Measurements from ENCODE around the gene IL12B. TPM values are rescaled to one million over a fixed set of nuclear protein-coding genes. Genes with fewer than 3 reads are reported as not detected.
"Not testable (repeated sequence)": the region's sequence is repeated elsewhere in the genome, so short reads cannot be mapped to it uniquely, and the experiment has no call there.

Gene IL12B
- total RNA-seq, 4 donors from 2014 or later: not detected

- no peaks in the 10 kb centered on the region for H3K4me1 ChIP-seq
- no peak overlapping the region for H3K4me3 ChIP-seq
- H3K27ac ChIP-seq: no peak overlapping the region
Observed at GRCh38 chr5:159353661-159354252, 23.5 kb upstream of the IL12B start.

DNA sequence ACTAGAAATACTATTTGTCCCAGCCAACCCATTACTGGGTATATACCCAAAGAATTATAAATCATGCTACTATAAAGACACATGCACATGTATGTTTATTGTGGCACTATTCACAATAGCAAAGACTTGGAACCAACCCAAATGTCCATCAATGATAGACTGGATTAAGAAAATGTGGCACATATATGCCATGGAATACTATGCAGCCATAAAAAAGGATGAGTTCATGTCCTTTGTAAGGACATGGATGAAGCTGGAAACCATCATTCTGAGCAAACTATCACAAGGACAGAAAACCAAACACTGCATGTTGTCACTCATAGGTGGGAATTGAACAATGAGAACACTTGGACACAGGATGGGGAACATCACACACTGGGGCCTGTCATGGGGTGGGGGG is 20.4 kb upstream of the IL12B start:
- H3K27me3 ChIP-seq, H3K4me1 ChIP-seq, H3K9me3 ChIP-seq, H3K27ac ChIP-seq, H3K36me3 ChIP-seq, H3K4me3 ChIP-seq, DNase-seq: not testable (repeated sequence)

More at GRCh38 chr5:159353661-159354252, 23.5 kb upstream of the IL12B start:
- no peaks in the 10 kb centered on the region for H3K27me3 ChIP-seq
- no peaks in the 10 kb centered on the region for H3K36me3 ChIP-seq
- no peak for DNase-seq
- TF ChIP-seq POLR2A (IDR thresholded peaks at IDR 0.05): no peak
- TF ChIP-seq, protein P1, sequence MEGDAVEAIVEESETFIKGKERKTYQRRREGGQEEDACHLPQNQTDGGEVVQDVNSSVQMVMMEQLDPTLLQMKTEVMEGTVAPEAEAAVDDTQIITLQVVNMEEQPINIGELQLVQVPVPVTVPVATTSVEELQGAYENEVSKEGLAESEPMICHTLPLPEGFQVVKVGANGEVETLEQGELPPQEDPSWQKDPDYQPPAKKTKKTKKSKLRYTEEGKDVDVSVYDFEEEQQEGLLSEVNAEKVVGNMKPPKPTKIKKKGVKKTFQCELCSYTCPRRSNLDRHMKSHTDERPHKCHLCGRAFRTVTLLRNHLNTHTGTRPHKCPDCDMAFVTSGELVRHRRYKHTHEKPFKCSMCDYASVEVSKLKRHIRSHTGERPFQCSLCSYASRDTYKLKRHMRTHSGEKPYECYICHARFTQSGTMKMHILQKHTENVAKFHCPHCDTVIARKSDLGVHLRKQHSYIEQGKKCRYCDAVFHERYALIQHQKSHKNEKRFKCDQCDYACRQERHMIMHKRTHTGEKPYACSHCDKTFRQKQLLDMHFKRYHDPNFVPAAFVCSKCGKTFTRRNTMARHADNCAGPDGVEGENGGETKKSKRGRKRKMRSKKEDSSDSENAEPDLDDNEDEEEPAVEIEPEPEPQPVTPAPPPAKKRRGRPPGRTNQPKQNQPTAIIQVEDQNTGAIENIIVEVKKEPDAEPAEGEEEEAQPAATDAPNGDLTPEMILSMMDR (IDR thresholded peaks at IDR 0.05): no peak
- no peaks in the 10 kb centered on the region for H3K9me3 ChIP-seq

DNA sequence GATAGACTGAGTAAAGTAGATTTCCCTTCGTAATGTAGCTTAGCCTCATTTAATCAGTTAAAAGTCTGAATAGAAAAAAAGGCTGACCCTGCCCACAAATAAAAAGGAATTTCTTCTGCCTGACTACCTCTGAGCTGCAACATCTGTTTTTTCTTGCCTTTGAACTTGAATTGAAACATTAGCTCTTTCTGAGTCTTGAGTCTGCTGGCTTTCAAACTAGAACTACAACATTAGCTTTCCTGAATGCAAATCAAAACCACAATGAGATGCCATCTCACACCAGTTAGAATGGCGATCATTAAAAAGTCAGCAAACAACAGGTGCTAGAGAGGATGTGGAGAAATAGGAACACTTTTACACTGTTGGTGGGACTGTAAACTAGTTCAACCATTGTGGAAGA is 19.9 kb upstream of the IL12B start:
- H3K27ac ChIP-seq, H3K4me3 ChIP-seq, H3K36me3 ChIP-seq, H3K4me1 ChIP-seq, DNase-seq, H3K9me3 ChIP-seq, H3K27me3 ChIP-seq: not testable (repeated sequence)

DNA sequence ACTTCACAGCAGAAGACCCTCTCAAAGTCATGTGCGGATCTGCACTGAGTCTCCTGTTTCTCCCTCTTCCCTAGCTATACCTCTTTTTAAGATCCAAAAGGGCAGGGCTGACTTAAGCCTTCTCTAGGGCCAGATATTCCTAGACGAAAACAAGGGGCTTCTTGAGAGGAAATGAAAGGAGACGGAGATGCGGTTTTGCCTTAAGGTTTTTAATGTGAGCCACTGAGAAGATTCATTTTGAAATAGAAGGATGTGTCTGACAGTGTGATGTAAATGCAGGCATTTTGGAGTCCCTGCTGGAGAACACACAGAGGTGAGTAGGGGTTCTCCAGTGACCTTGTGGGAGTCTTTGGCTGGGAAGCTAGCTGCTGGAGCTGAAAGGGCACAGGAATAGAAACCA is 15.6 kb upstream of the IL12B start:
- no peak for DNase-seq

GRCh38 chr5:159345336-159345735 is 15.0 kb upstream of the IL12B start:
- H3K4me3 ChIP-seq: no peak overlapping the region
- DNase-seq: no peak
- TF ChIP-seq, protein P1 (IDR thresholded peaks at IDR 0.05): no peak
- no peak for TF ChIP-seq POLR2A (IDR thresholded peaks at IDR 0.05)
- H3K27ac ChIP-seq: no peak overlapping the region
- peaks cover 0 to 7% (median 1%) of the 10 kb centered on the region in 4 donors for H3K9me3 ChIP-seq
- H3K27me3 ChIP-seq: no peaks in the 10 kb centered on the region
- no peaks in the 10 kb centered on the region for H3K36me3 ChIP-seq
- H3K4me1 ChIP-seq: no peaks in the 10 kb centered on the region

More for the DNA sequence above, 15.6 kb upstream of the IL12B start:
- TF ChIP-seq, protein P1 (IDR thresholded peaks at IDR 0.05): no peak
- TF ChIP-seq POLR2A (IDR thresholded peaks at IDR 0.05): no peak
- Histone ChIP-seq H3K27ac (no peak overlapping the region), H3K4me3 (no peak overlapping the region), H3K4me1 (no peaks in the 10 kb centered on the region), H3K27me3 (no peaks in the 10 kb centered on the region), H3K9me3 (peaks cover 0 to 7% (median 1%) of the 10 kb centered on the region in 4 donors), H3K36me3 (no peaks in the 10 kb centered on the region)

DNA sequence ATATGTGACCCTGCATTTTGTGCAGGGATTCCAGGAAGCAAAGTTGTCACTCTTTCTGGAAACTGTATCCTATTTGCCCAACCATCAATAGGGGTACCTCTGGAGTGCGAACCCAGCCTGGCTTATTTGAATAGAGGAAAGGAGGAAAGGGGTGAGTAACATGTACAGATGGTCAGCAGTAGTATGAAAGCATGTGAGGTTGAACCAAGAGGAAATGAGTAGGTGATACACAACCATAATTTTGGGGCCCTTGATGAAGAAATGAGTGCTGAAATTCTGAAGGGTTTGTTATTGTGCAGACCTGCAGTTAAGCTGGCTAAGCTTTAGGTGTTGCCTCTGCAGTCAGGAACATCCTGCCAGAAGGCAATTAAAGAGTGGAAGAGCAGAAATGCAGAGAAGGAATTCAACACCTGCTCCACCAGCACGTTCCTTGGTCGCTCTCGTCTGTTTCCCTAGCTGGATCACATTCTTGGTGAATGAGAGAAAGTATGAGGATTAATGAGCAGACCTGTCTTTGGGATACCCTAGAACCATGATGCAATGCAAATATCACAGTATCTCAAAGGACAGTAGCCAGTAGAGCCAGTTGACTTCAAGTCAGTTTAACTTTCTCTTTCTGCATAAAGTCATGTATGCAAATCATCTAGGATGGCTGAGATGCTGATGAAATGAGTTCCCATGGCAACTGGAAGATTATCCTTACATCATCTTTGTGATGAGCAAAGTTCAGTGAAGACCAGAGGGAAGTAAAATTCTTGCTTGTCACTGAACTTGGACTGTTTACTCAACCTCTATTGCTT is 13.2 kb upstream of the IL12B start:
- Histone ChIP-seq H3K9me3 (peaks cover 0 to 7% (median 1%) of the 10 kb centered on the region in 4 donors), H3K4me1 (no peaks in the 10 kb centered on the region), H3K36me3 (no peaks in the 10 kb centered on the region), H3K4me3 (no peak overlapping the region), H3K27ac (no peak overlapping the region), H3K27me3 (no peaks in the 10 kb centered on the region)
- TF ChIP-seq POLR2A (IDR thresholded peaks at IDR 0.05): no peak
- TF ChIP-seq, protein P1 (IDR thresholded peaks at IDR 0.05): no peak
- no peak for DNase-seq
